SK-N-SH treated with all-trans-retinoic acid at 6 μM for 48 hours (cell line): ENCODE measurements around the gene MAT1A.

ENCODE experiments used
- ATAC-seq: fragments of 200-7000 bp; cut with Tn5 transposase; 3 replicates; pipeline ENCODE4 v1.9.1; 2020; ENCODE audit warnings: mild to moderate bottlenecking, moderate library complexity
- ARNTL ChIP-seq: fragments of 450-650 bp; formaldehyde crosslinking; IDR thresholded peaks from 2 replicates; pipeline ENCODE4 v1.5.0; 2020; ENCODE audit warnings: low read depth, mild to moderate bottlenecking, moderate library complexity, borderline replicate concordance
- BACH2 ChIP-seq: fragments of 250-450 bp; sonication (Bioruptor Pico); IDR thresholded peaks from 2 replicates; pipeline ENCODE4 v1.9.0; 2021; ENCODE audit warnings: mild to moderate bottlenecking, borderline replicate concordance
- CSDC2 ChIP-seq: fragments of 250-450 bp; sonication (Bioruptor Pico); IDR thresholded peaks from 2 replicates; pipeline ENCODE4 v1.5.0; 2020; ENCODE audit warnings: mild to moderate bottlenecking, moderate library complexity
- ESRRG ChIP-seq: fragments of 250-450 bp; sonication (Bioruptor Pico); IDR thresholded peaks from 2 replicates; pipeline ENCODE4 v1.6.1; 2021; ENCODE audit warnings: mild to moderate bottlenecking
- GLIS3 ChIP-seq: fragments of 250-450 bp; sonication (Bioruptor Pico); IDR thresholded peaks from 2 replicates; pipeline ENCODE4 v1.5.0; 2020; ENCODE audit warnings: mild to moderate bottlenecking, moderate library complexity
- ISL1 ChIP-seq: fragments of 250-450 bp; sonication (Bioruptor Pico); IDR thresholded peaks from 2 replicates; pipeline ENCODE4 v2.1.2; 2022; ENCODE audit warnings: mild to moderate bottlenecking, moderate library complexity
- OSR1 ChIP-seq: fragments of 250-450 bp; sonication (Bioruptor Pico); IDR thresholded peaks from 2 replicates; pipeline ENCODE4 v1.8.0; 2022; ENCODE audit warnings: moderate library complexity, mild to moderate bottlenecking, inconsistent platforms
- PPARA ChIP-seq: fragments of 250-450 bp; sonication (Bioruptor Pico); IDR thresholded peaks from 2 replicates; pipeline ENCODE4 v1.5.0; 2020; ENCODE audit warnings: mild to moderate bottlenecking, borderline replicate concordance
- RARB ChIP-seq: fragments of 250-450 bp; sonication (Bioruptor Pico); IDR thresholded peaks from 2 replicates; pipeline ENCODE4 v1.8.0; 2021; ENCODE audit warnings: mild to moderate bottlenecking, moderate library complexity
- SNAI2 ChIP-seq: fragments of 250-450 bp; sonication (Bioruptor Pico); IDR thresholded peaks from 2 replicates; pipeline ENCODE4 v1.5.0; 2020; ENCODE audit warnings: mild to moderate bottlenecking, moderate library complexity
- TCF4 ChIP-seq: fragments of 250-450 bp; sonication (Bioruptor Pico); IDR thresholded peaks from 2 replicates; pipeline ENCODE4 v1.8.0; 2021; ENCODE audit warnings: mild to moderate bottlenecking, moderate library complexity, borderline replicate concordance
- TOX ChIP-seq: fragments of 250-450 bp; sonication (Bioruptor Pico); IDR thresholded peaks from 2 replicates; pipeline ENCODE4 v1.8.0; 2021; ENCODE audit warnings: mild to moderate bottlenecking, moderate library complexity, borderline replicate concordance
- ZC3H10 ChIP-seq: fragments of 250-450 bp; sonication (Bioruptor Pico); IDR thresholded peaks from 2 replicates; pipeline ENCODE4 v1.5.1; 2021; ENCODE audit warnings: mild to moderate bottlenecking, moderate library complexity
- ZFP3 ChIP-seq: fragments of 250-450 bp; sonication (Bioruptor Pico); IDR thresholded peaks from 2 replicates; pipeline ENCODE4 v1.5.0; 2020; ENCODE audit warnings: mild to moderate bottlenecking, moderate library complexity
- ZNF565 ChIP-seq: fragments of 450-650 bp; formaldehyde crosslinking; conservative IDR thresholded peaks from 2 replicates; pipeline ENCODE4 v1.5.0; 2020; ENCODE audit warnings: low read depth, mild to moderate bottlenecking, moderate library complexity
- ZNF70 ChIP-seq: fragments of 450-650 bp; formaldehyde crosslinking; IDR thresholded peaks from 2 replicates; pipeline ENCODE4 v1.5.0; 2020; ENCODE audit warnings: mild to moderate bottlenecking, moderate library complexity
- ZNF8 ChIP-seq: fragments of 450-650 bp; formaldehyde crosslinking; IDR thresholded peaks from 2 replicates; pipeline ENCODE4 v1.5.0; 2020; ENCODE audit warnings: mild to moderate bottlenecking, moderate library complexity
- TF ChIP-seq, protein P1 (sequence below): fragments of 250-450 bp; sonication (Bioruptor Pico); IDR thresholded peaks from 2 replicates; pipeline ENCODE4 v1.5.1; 2021; ENCODE audit warnings: mild to moderate bottlenecking, moderate library complexity
- TF ChIP-seq, protein P2 (sequence below): fragments of 250-450 bp; sonication (Bioruptor Pico); IDR thresholded peaks from 2 replicates; pipeline ENCODE4 v1.8.0; 2020; ENCODE audit warnings: mild to moderate bottlenecking, moderate library complexity, borderline replicate concordance
- TF ChIP-seq, protein P3 (sequence below): fragments of 250-450 bp; sonication (Bioruptor Pico); IDR thresholded peaks from 2 replicates; pipeline ENCODE4 v1.5.1; 2020; ENCODE audit warnings: low read depth, mild to moderate bottlenecking, moderate library complexity
- TF ChIP-seq, protein P4 (sequence below): fragments of 250-450 bp; sonication (Bioruptor Pico); IDR thresholded peaks from 2 replicates; pipeline ENCODE4 v1.5.0; 2020; ENCODE audit warnings: mild to moderate bottlenecking, moderate library complexity

MAT1A gene

DNA sequence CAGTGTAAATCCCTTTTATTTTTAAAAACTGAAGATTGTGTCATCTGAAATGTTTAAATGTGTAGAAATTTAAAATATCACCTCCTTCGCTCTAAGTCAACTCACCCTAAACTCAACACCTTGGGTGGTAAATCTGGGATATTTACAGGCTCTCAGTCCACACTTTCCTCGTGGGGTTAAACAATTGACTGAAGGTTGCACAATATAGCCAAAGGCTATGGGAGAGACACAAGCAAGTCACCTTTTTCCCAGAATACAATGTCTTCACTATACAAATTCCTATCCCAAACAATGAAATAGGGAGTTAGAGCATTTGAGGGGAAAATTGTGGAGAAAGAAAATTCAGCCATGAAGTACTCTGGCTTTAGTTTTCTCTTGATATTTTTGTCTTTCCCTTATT lies 32.7 kb upstream of the MAT1A start:
- TF ChIP-seq SNAI2 (CRISPR knock-in tag) (no peak), PPARA (CRISPR knock-in tag) (no peak), ISL1 (CRISPR knock-in tag) (no peak), RARB (CRISPR knock-in tag) (no peak), BACH2 (CRISPR knock-in tag) (no peak), ZC3H10 (no peak), ZNF8 (CRISPR knock-in tag) (no peak), TCF4 (CRISPR knock-in tag) (no peak), ARNTL (no peak), GLIS3 (CRISPR knock-in tag) (no peak), TOX (CRISPR knock-in tag) (no peak), ZFP3 (CRISPR knock-in tag) (no peak), ZNF70 (CRISPR knock-in tag) (no peak), ZNF565 (CRISPR knock-in tag) (no peak)
- TF ChIP-seq, protein P1, sequence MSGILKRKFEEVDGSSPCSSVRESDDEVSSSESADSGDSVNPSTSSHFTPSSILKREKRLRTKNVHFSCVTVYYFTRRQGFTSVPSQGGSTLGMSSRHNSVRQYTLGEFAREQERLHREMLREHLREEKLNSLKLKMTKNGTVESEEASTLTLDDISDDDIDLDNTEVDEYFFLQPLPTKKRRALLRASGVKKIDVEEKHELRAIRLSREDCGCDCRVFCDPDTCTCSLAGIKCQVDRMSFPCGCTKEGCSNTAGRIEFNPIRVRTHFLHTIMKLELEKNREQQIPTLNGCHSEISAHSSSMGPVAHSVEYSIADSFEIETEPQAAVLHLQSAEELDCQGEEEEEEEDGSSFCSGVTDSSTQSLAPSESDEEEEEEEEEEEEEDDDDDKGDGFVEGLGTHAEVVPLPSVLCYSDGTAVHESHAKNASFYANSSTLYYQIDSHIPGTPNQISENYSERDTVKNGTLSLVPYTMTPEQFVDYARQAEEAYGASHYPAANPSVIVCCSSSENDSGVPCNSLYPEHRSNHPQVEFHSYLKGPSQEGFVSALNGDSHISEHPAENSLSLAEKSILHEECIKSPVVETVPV (CRISPR knock-in tag) = no peak
- TF ChIP-seq, protein P2, sequence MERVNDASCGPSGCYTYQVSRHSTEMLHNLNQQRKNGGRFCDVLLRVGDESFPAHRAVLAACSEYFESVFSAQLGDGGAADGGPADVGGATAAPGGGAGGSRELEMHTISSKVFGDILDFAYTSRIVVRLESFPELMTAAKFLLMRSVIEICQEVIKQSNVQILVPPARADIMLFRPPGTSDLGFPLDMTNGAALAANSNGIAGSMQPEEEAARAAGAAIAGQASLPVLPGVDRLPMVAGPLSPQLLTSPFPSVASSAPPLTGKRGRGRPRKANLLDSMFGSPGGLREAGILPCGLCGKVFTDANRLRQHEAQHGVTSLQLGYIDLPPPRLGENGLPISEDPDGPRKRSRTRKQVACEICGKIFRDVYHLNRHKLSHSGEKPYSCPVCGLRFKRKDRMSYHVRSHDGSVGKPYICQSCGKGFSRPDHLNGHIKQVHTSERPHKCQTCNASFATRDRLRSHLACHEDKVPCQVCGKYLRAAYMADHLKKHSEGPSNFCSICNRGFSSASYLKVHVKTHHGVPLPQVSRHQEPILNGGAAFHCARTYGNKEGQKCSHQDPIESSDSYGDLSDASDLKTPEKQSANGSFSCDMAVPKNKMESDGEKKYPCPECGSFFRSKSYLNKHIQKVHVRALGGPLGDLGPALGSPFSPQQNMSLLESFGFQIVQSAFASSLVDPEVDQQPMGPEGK (CRISPR knock-in tag) = no peak
- TF ChIP-seq, protein P3, sequence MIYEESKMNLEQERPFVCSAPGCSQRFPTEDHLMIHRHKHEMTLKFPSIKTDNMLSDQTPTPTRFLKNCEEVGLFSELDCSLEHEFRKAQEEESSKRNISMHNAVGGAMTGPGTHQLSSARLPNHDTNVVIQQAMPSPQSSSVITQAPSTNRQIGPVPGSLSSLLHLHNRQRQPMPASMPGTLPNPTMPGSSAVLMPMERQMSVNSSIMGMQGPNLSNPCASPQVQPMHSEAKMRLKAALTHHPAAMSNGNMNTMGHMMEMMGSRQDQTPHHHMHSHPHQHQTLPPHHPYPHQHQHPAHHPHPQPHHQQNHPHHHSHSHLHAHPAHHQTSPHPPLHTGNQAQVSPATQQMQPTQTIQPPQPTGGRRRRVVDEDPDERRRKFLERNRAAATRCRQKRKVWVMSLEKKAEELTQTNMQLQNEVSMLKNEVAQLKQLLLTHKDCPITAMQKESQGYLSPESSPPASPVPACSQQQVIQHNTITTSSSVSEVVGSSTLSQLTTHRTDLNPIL (CRISPR knock-in tag) = no peak
- TF ChIP-seq, protein P4, sequence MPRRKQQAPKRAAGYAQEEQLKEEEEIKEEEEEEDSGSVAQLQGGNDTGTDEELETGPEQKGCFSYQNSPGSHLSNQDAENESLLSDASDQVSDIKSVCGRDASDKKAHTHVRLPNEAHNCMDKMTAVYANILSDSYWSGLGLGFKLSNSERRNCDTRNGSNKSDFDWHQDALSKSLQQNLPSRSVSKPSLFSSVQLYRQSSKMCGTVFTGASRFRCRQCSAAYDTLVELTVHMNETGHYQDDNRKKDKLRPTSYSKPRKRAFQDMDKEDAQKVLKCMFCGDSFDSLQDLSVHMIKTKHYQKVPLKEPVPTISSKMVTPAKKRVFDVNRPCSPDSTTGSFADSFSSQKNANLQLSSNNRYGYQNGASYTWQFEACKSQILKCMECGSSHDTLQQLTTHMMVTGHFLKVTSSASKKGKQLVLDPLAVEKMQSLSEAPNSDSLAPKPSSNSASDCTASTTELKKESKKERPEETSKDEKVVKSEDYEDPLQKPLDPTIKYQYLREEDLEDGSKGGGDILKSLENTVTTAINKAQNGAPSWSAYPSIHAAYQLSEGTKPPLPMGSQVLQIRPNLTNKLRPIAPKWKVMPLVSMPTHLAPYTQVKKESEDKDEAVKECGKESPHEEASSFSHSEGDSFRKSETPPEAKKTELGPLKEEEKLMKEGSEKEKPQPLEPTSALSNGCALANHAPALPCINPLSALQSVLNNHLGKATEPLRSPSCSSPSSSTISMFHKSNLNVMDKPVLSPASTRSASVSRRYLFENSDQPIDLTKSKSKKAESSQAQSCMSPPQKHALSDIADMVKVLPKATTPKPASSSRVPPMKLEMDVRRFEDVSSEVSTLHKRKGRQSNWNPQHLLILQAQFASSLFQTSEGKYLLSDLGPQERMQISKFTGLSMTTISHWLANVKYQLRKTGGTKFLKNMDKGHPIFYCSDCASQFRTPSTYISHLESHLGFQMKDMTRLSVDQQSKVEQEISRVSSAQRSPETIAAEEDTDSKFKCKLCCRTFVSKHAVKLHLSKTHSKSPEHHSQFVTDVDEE (CRISPR knock-in tag) = no peak
- ATAC-seq = no peak

DNA sequence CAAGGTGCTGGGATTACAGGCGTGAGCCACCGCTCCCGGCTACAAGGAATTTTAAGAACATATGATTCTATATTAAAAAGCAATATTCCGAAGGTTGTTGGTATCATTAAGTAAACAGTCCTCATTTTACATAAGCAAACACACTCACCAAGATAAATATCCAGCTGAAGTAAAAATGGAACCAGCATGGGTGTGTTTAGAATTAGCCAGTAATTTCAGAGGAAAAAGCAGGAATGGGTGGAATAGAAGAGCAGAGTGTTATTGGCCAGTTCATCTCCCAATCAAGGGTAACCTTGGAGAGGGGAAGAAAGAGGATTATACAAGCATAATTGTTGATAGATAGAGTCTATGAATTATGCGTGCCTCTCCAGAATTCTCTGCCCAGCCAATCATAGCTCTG lies 31.7 kb upstream of the MAT1A start:
- TF ChIP-seq ESRRG (no peak), ZNF8 (CRISPR knock-in tag) (no peak), TOX (CRISPR knock-in tag) (no peak), PPARA (CRISPR knock-in tag) (no peak), TCF4 (CRISPR knock-in tag) (no peak), ZNF565 (CRISPR knock-in tag) (no peak), OSR1 (CRISPR knock-in tag) (no peak), ZFP3 (CRISPR knock-in tag) (no peak), SNAI2 (CRISPR knock-in tag) (no peak), ARNTL (no peak), GLIS3 (CRISPR knock-in tag) (no peak), ZC3H10 (no peak), CSDC2 (no peak)
- TF ChIP-seq, protein P1 (CRISPR knock-in tag) = no peak
- TF ChIP-seq, protein P4 (CRISPR knock-in tag) = no peak
- TF ChIP-seq, protein P2 (CRISPR knock-in tag) = no peak
- TF ChIP-seq, protein P3 (CRISPR knock-in tag) = no peak
- no peak for ATAC-seq
